DOHH2 (cell line): ENCODE data around the gene NDUFB11.

Experiments used
- H3F3A ChIP-seq: fragments of 200-600 bp; sonication (generic), shearing (Covaris generic); 2 replicates; pipeline ENCODE4 v1.6.0; 2016; ENCODE audit warnings: antibody characterized with exemption, mild to moderate bottlenecking; ENCODE audit not compliant: control insufficient read depth, insufficient read depth
- H3K27ac ChIP-seq: fragments of 200-600 bp; sonication (generic); 2 replicates; pipeline ENCODE4 v1.5.1; 2014; ENCODE audit warnings: low read depth, mild to moderate bottlenecking, low read length, moderate library complexity
- H3K27me3 ChIP-seq: fragments of 200-600 bp; sonication (generic); 2 replicates; pipeline ENCODE4 v1.6.1; 2014; ENCODE audit warnings: mild to moderate bottlenecking, low read length, mixed read lengths; ENCODE audit not compliant: control insufficient read depth
- H3K36me3 ChIP-seq: fragments of 200-600 bp; sonication (generic); 2 replicates; pipeline ENCODE4 v1.6.1; 2014; ENCODE audit warnings: mild to moderate bottlenecking, low read length, moderate library complexity, mixed read lengths; ENCODE audit not compliant: control insufficient read depth
- H3K4me1 ChIP-seq: fragments of 200-600 bp; sonication (generic); 2 replicates; pipeline ENCODE4 v1.6.1; 2014; ENCODE audit warnings: mild to moderate bottlenecking, low read length, mixed read lengths; ENCODE audit not compliant: control insufficient read depth
- H3K4me2 ChIP-seq: fragments of 200-600 bp; sonication (generic); 2 replicates; pipeline ENCODE4 v1.6.0; 2014; ENCODE audit warnings: mild to moderate bottlenecking, low read length, moderate library complexity
- H3K4me3 ChIP-seq: fragments of 200-600 bp; sonication (generic); 2 replicates; pipeline ENCODE4 v1.5.1; 2014; ENCODE audit warnings: mild to moderate bottlenecking, low read length, mixed read lengths
- H3K79me2 ChIP-seq: fragments of 200-600 bp; sonication (generic); 2 replicates; pipeline ENCODE4 v1.6.1; 2014; ENCODE audit warnings: mild to moderate bottlenecking, low read length, mixed read lengths; ENCODE audit not compliant: control insufficient read depth
- H3K9me2 ChIP-seq: fragments of 200-600 bp; sonication (generic); replicated peaks from 2 replicates; pipeline ENCODE4 v1.6.1; 2014; ENCODE audit warnings: mild to moderate bottlenecking, low read length, mixed read lengths; ENCODE audit not compliant: control insufficient read depth
- H3K9me3 ChIP-seq: fragments of 200-600 bp; sonication (generic); 2 replicates; pipeline ENCODE4 v1.6.1; 2014; ENCODE audit warnings: antibody characterized with exemption, low read length, mixed read lengths; ENCODE audit not compliant: control insufficient read depth, insufficient read depth
- H4K20me1 ChIP-seq: fragments of 200-600 bp; sonication (generic); 2 replicates; pipeline ENCODE4 v1.6.0; 2014; ENCODE audit warnings: low read depth, mild to moderate bottlenecking, antibody characterized with exemption, low read length, moderate library complexity; ENCODE audit not compliant: control insufficient read depth, insufficient read depth
- CTCF ChIP-seq: fragments of 200-600 bp; sonication (generic); IDR thresholded peaks from one replicate; pipeline ENCODE4 v1.5.1; 2014; ENCODE audit warnings: antibody characterized with exemption, mild to moderate bottlenecking, low read depth, low read length; ENCODE audit not compliant: poor library complexity, severe bottlenecking
- EZH2phosphoT487 ChIP-seq: fragments of 200-600 bp; sonication (generic); IDR thresholded peaks from 2 replicates; pipeline ENCODE4 v1.6.1; 2017; ENCODE audit warnings: borderline replicate concordance, mild to moderate bottlenecking, antibody characterized with exemption, low read length, moderate library complexity, mixed read lengths

Gene NDUFB11

GRCh38 chrX:47174846-47175587 lies 30.5 kb upstream of the NDUFB11 start:
- TF ChIP-seq CTCF = no peak
- TF ChIP-seq EZH2phosphoT487 = no peak
- peaks cover 47% of the 10 kb centered on the region for H3K36me3 ChIP-seq
- no peaks in the 10 kb centered on the region for H3F3A ChIP-seq
- H3K4me3 ChIP-seq = no peak overlapping the region
- no peaks in the 10 kb centered on the region for H3K79me2 ChIP-seq
- H3K9me2 ChIP-seq = no peaks in the 10 kb centered on the region
- no peak overlapping the region for H3K27ac ChIP-seq
- no peaks in the 10 kb centered on the region for H3K4me1 ChIP-seq
- H3K9me3 ChIP-seq = no peaks in the 10 kb centered on the region
- no peaks in the 10 kb centered on the region for H4K20me1 ChIP-seq
- H3K27me3 ChIP-seq = no peaks in the 10 kb centered on the region
- H3K4me2 ChIP-seq = no peak overlapping the region

GRCh38 chrX:47174376-47174775 lies 29.9 kb upstream of the NDUFB11 start:
- H3K27me3 ChIP-seq = no peaks in the 10 kb centered on the region
- no peaks in the 10 kb centered on the region; the same call in 1 of the 2 replicates for H3K79me2 ChIP-seq
- no peak overlapping the region for H3K27ac ChIP-seq
- no peaks in the 10 kb centered on the region for H3K9me2 ChIP-seq
- no peak overlapping the region for H3K4me3 ChIP-seq
- H3F3A ChIP-seq = no peaks in the 10 kb centered on the region
- H3K36me3 ChIP-seq = peaks cover 51% of the 10 kb centered on the region
- TF ChIP-seq EZH2phosphoT487 = no peak
- TF ChIP-seq CTCF = no peak
- no peaks in the 10 kb centered on the region for H4K20me1 ChIP-seq
- no peak overlapping the region for H3K4me2 ChIP-seq
- no peaks in the 10 kb centered on the region for H3K9me3 ChIP-seq
- no peaks in the 10 kb centered on the region for H3K4me1 ChIP-seq

- Histone ChIP-seq H3K4me3 (no peak overlapping the region), H3K36me3 (peaks cover 54% of the 10 kb centered on the region)
These were observed 28.7 kb upstream of the NDUFB11 start for GRCh38 chrX:47172971-47173792.

More at GRCh38 chrX:47172971-47173792, 28.7 kb upstream of the NDUFB11 start:
- Histone ChIP-seq H3K27me3 (no peaks in the 10 kb centered on the region), H3K27ac (no peak overlapping the region), H3K79me2 (no peaks in the 10 kb centered on the region; the same call in 1 of the 2 replicates), H3K9me2 (no peaks in the 10 kb centered on the region), H3K4me1 (no peaks in the 10 kb centered on the region), H3K9me3 (no peaks in the 10 kb centered on the region), H3F3A (no peaks in the 10 kb centered on the region), H4K20me1 (no peaks in the 10 kb centered on the region), H3K4me2 (no peak overlapping the region)
- TF ChIP-seq EZH2phosphoT487 (no peak), CTCF (no peak)
